Body of pancreas (tissue), 4 donors: Measurements from ENCODE around the gene MOG. TPM values are rescaled to one million over a fixed set of nuclear protein-coding genes. Genes with fewer than 3 reads are reported as not detected.

Source experiments
- ATAC-seq: fragments of 150-250 bp; one replicate; pipeline ENCODE4 v1.9.1; 2016
- DNase-seq, 4 donors: peaks; one replicate each; pipeline ENCODE4 v3.0.0-alpha.2; 2019
- H3K27ac ChIP-seq, 4 donors: fragments of 200-600 bp; sonication (generic); 1 replicate in 3 of 4; 2 replicates in 1 of 4; pipeline versions ENCODE4 v1.5.1 to v1.6.1; 2016 to 2019; ENCODE audit warnings: mild to moderate bottlenecking in 1 of 4, mixed read lengths in 1 of 4, moderate library complexity in 1 of 4
- H3K27me3 ChIP-seq, 2 donors: fragments of 200-600 bp; sonication (generic); one replicate each; pipeline ENCODE4 v1.6.0; 2016; ENCODE audit warnings: mild to moderate bottlenecking in 1 of 2
- H3K36me3 ChIP-seq, 2 donors: fragments of 200-600 bp; sonication (generic); replicated peaks in 1 of 2; 2 replicates each; pipeline ENCODE4 v1.5.1; 2016; ENCODE audit warnings: low read depth in 2 of 2; ENCODE audit not compliant: insufficient read depth in 1 of 2
- H3K4me1 ChIP-seq: fragments of 200-600 bp; sonication (generic); one replicate; pipeline ENCODE4 v1.6.0; 2016
- H3K4me3 ChIP-seq, 2 donors: fragments of 200-600 bp; sonication (generic); 1 replicate in 1 of 2; 2 replicates in 1 of 2; pipeline ENCODE4 v1.5.1; 2016 to 2019
- H3K9me3 ChIP-seq, 3 donors: fragments of 200-600 bp; sonication (generic); 1 replicate in 2 of 3; 2 replicates in 1 of 3; pipeline ENCODE4 v1.5.1; 2016
- POLR2A ChIP-seq, 3 donors: fragments of 450-650 bp; IDR thresholded peaks; one replicate each; pipeline ENCODE4 v1.6.1; 2016; ENCODE audit warnings: antibody characterized with exemption in 3 of 3, mild to moderate bottlenecking in 2 of 3
- WGBS, 2 donors: methylation state at CpG; one replicate each; pipeline ENCODE4 v1.1.5; 2017; 5-methylcytosine and 5-hydroxymethylcytosine counted together
- intact Hi-C: fragments of 100-400 bp; cut with DNase I; formaldehyde crosslinking; loops from one replicate; pipeline ENCODE4 v1.15.1; 2023
- total RNA-seq, 2 donors: library from RNA; depleted of rRNA; stranded (reverse); fragments of >200 nt; gene quantifications; one replicate each; pipeline ENCODE4 v1.1.0, GENCODE V29; 2016
- TF ChIP-seq, protein P1 (sequence below), 7 experiments: fragments of 450-650 bp in 4 of 7; fragments of 200-600 bp in 3 of 7; sonication (generic) in 3 of 7; IDR thresholded peaks; one replicate each; pipeline ENCODE4 v1.5.1; 2016 to 2019; ENCODE audit warnings: antibody characterized with exemption in 7 of 7

The MOG gene
- not detected for total RNA-seq

DNA sequence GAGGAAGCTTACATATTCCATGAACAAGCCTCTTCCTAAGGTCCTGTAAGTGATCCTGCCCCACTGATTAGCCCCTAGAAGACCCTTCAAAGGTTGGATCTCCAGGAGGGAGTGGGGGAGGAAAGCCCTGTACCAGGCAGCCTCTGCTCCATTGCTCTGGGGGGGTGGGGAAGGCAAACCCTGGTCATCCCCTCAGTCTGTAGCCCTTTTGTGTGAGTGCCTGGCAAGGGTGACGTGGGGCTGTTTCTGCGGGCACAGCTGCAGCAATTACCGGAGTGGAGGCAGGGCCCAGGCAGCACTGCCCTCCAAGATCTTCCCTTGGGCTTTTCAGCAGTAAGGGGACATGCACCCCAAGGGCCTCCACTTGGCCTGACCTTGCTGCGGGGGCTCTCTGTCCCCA, at the start of gene MOG:
Gene MOG, plus strand, starts transcription at position 295 of the 400 bp plus-strand sequence. CDS start 118 bp downstream, outside the sequence.
- ATAC-seq, result no peak
- intact Hi-C loops, result no loop called here
- Histone ChIP-seq H3K9me3 (no peaks in the 10 kb centered on the region), H3K27ac (no peak within 1 kb of the TSS), H3K4me3 (no peak within 1 kb of the TSS), H3K36me3 (no peaks in the 10 kb centered on the region), H3K4me1 (no peaks in the 10 kb centered on the region), H3K27me3 (peaks cover 0 to 7% of the 10 kb centered on the region in 2 donors)
- DNase-seq, result no peak
- TF ChIP-seq, protein P1, sequence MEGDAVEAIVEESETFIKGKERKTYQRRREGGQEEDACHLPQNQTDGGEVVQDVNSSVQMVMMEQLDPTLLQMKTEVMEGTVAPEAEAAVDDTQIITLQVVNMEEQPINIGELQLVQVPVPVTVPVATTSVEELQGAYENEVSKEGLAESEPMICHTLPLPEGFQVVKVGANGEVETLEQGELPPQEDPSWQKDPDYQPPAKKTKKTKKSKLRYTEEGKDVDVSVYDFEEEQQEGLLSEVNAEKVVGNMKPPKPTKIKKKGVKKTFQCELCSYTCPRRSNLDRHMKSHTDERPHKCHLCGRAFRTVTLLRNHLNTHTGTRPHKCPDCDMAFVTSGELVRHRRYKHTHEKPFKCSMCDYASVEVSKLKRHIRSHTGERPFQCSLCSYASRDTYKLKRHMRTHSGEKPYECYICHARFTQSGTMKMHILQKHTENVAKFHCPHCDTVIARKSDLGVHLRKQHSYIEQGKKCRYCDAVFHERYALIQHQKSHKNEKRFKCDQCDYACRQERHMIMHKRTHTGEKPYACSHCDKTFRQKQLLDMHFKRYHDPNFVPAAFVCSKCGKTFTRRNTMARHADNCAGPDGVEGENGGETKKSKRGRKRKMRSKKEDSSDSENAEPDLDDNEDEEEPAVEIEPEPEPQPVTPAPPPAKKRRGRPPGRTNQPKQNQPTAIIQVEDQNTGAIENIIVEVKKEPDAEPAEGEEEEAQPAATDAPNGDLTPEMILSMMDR (IDR thresholded peaks at IDR 0.05), result no peak
- no peak for TF ChIP-seq POLR2A (IDR thresholded peaks at IDR 0.05)
- WGBS, 2 donors, result 56 to 83% methylated on average over 1 to 4 of the region's 4 CpGs

DNA sequence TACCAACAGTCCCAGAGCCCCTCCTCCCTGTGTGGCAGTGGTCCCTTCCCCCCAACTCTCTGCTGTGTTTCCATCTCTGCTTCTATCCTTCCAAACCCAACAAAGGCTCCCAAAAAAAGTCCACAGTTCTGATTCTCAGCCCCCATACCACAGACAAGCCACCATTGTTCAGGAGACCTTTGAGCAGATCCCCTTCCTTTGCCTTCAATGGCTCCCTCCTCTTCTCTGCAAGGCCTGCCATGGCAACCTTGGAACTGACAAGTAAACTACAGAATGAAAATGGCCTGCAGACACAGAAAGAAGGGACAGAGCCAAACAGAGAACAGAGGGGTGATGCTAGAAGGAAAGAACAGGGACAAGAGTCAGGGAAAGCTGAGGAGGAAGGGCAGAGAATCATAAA, 48.8 kb upstream of the MOG start:
- Histone ChIP-seq H3K27ac (no peak overlapping the region), H3K4me3 (no peak overlapping the region), H3K9me3 (no peaks in the 10 kb centered on the region), H3K27me3 (no peaks in the 10 kb centered on the region), H3K4me1 (no peaks in the 10 kb centered on the region), H3K36me3 (no peaks in the 10 kb centered on the region)
- intact Hi-C loops, result no loop called here
- TF ChIP-seq, protein P1 (IDR thresholded peaks at IDR 0.05), result no peak
- no peak for TF ChIP-seq POLR2A (IDR thresholded peaks at IDR 0.05)
- ATAC-seq, result no peak
- DNase-seq, result no peak

DNA sequence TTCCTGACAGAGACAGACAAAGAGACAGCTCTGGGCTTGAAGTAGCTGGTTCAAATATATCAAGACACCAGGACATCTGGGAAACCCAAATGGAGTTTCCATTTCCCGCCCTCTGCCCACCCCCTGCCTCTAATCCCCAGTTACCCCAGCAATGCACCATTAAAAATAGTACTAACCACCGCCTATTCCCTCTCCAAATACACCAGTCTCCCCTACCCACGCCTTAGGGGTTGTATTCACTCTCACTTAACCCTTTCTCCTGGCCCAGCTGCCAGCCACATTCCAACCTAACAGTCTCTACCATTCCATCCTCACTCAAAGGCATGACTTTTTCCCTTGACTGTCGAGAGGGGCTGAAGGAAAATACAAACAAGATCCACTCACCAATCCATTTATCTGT, 46.4 kb upstream of the MOG start:
- ATAC-seq (no peak), DNase-seq (no peak)
- 83 to 94% methylated on average over 4 of the region's 4 CpGs for WGBS, 2 donors
- Histone ChIP-seq H3K27me3 (no peaks in the 10 kb centered on the region), H3K4me3 (no peak overlapping the region), H3K9me3 (no peaks in the 10 kb centered on the region), H3K4me1 (no peaks in the 10 kb centered on the region), H3K27ac (no peak overlapping the region), H3K36me3 (no peaks in the 10 kb centered on the region)
- TF ChIP-seq, protein P1 (IDR thresholded peaks at IDR 0.05), result no peak
- no peak for TF ChIP-seq POLR2A (IDR thresholded peaks at IDR 0.05)
- intact Hi-C loops, result no loop called here

DNA sequence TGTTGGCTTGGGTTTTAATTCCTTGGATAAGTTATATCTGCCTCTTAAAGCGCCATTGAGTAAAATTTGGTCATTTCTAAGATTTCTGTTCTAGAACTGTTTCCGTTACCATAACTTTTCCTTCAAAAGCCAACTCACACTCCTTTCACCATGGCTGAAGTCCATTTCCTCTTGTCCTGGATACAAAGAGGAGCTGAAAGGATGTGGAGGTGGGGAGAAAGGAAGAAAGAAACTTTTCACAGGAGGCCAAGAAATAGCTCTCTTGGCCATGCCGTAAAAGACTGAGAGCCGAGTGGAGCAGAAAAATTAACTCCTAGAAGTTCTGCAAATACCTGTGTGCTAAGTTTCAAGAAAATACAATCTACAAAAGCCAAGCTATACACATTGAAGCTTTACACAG, 45.5 kb upstream of the MOG start:
- no peak overlapping the region for H3K4me3 ChIP-seq
- ATAC-seq, result no peak
- no peak overlapping the region for H3K27ac ChIP-seq
- no peaks in the 10 kb centered on the region for H3K9me3 ChIP-seq
- intact Hi-C loops, result no loop called here
- no peaks in the 10 kb centered on the region for H3K36me3 ChIP-seq
- TF ChIP-seq POLR2A (IDR thresholded peaks at IDR 0.05), result no peak
- TF ChIP-seq, protein P1 (IDR thresholded peaks at IDR 0.05), result no peak
- no peaks in the 10 kb centered on the region for H3K4me1 ChIP-seq
- WGBS, 2 donors, result 87% methylated on average over 4 of the region's 4 CpGs
- H3K27me3 ChIP-seq, result no peaks in the 10 kb centered on the region
- no peak for DNase-seq

DNA sequence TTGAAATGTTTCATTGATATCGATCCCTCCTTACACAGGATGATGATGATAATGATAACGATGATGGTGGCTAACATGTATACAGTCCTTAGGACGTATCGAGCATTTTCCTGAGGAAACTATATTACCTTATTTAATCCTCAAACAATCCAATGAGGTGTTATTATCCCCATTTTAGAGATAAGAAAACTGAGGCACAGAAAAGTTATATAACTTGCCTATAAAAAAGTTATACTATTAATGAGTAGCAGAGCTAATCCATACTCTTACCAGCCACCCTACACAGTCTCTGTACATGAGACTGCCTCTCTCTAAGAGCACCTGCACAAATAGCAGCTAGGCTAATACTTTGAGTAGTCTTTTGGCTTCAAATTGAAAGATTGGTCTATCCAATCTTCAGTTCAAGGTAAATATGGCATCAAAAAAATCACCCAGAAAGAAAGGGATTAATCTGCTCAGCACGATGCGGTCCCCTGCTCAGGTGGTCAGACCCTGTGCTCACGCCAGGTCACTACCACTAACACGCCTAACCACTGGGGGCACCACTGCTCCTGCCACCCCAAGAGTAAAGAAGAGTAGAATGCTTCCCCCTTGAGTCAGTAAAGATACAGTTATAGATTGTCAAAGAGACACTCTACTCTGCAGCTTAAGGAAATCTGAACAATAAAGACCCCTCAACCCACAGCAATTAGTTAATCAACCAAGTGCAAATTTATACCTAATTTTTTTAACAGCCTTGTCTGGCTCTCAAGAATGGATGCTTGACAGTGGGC, 38.9 kb upstream of the MOG start:
- intact Hi-C loops, result no loop called here
- Histone ChIP-seq H3K27ac (no peak overlapping the region), H3K4me1 (no peaks in the 10 kb centered on the region), H3K9me3 (no peaks in the 10 kb centered on the region), H3K36me3 (no peaks in the 10 kb centered on the region), H3K27me3 (no peaks in the 10 kb centered on the region), H3K4me3 (no peak overlapping the region)
- TF ChIP-seq, protein P1 (IDR thresholded peaks at IDR 0.05), result no peak
- no peak for TF ChIP-seq POLR2A (IDR thresholded peaks at IDR 0.05)
- DNase-seq (no peak), ATAC-seq (no peak)
- 90 to 94% methylated on average over 8 of the region's 8 CpGs for WGBS, 2 donors
